Measurements from ENCODE around the gene PTGFR.

The PTGFR gene

DNA sequence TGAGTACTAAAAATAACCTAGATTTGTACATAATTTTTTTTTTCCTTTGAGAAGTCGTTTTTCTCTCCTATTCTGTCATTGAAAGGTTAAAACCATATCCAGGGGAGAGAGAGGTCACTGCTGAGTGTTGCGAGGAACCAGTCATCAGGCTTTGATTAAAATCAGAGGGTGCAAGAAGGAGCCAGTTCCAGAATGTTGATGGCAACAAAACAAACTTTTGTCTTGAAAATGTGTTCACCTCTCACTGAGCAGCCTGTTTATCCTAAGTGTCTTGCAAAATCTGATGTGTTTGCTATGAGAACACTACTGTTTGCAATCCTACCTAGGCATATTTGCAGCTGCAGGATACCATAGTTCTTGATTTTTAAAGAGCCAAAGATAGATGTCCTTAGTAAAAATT is 25.9 kb downstream of the PTGFR start:
- H3K4me3 ChIP-seq (replicated peaks; ENCODE audit: low read depth, low read length) = no peak overlapping the region
- no peak for DNase-seq (ENCODE audit: low read depth)
- no peak for TF ChIP-seq CTCF (IDR thresholded peaks at IDR 0.05; ENCODE audit: low read length, missing control alignments)

- TF ChIP-seq CTCF (IDR thresholded peaks at IDR 0.05; ENCODE audit: low read length, missing control alignments) = no peak
- no peak for DNase-seq (ENCODE audit: low read depth)
Measured at GRCh38 chr1:78519446-78519845, 28.7 kb downstream of the PTGFR start.

GRCh38 chr1:78520216-78520615 is 29.4 kb downstream of the PTGFR start:
- DNase-seq (ENCODE audit: low read depth) = no peak
- H3K4me3 ChIP-seq (replicated peaks; ENCODE audit: low read depth, low read length) = no peak overlapping the region
- TF ChIP-seq CTCF (IDR thresholded peaks at IDR 0.05; ENCODE audit: low read length, missing control alignments) = no peak

More at GRCh38 chr1:78519446-78519845, 28.7 kb downstream of the PTGFR start:
- no peak overlapping the region for H3K4me3 ChIP-seq (replicated peaks; ENCODE audit: low read depth, low read length)

DNA sequence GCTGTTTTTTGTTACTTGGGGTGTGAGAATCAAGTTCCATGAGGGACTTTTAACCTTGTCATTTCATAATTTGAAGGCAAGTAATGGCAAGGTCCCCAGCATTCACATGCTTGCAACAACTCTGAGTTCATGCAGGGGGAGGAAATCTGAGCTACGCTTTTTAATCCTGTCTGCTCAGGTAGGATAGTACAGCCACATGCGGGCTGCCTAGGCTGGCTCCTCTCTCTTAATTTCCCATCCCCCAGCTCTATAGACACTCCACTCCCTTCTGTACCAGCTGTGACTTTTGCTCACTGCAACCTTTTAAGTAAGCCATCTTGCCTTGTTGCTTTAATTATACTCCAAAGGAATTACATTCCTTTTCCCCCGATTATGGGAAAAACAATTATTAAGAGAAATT is 30.1 kb downstream of the PTGFR start:
- DNase-seq (ENCODE audit: low read depth) = no peak
- TF ChIP-seq CTCF (IDR thresholded peaks at IDR 0.05; ENCODE audit: low read length, missing control alignments) = no peak
- H3K4me3 ChIP-seq (replicated peaks; ENCODE audit: low read depth, low read length) = no peak overlapping the region

DNA sequence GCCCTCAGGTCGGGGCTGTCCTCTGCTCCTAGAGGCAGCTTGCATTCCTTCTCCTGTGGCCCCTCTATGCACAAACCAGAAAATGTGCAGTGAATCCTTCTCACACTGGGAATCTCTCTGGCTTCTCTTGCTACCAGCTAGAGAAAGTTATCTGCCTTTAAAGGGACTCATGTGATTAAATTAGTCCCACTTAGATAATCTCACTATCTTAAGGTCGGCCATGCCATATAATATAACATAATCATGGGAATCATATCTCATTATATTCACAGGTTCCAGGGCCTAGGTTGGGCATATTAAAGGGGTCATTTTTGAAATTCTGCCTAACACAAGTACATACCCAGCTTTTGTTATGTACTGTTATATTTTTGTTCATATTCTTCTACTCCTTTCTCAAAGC is 31.4 kb downstream of the PTGFR start:
- no peak for DNase-seq (ENCODE audit: low read depth)
- no peak overlapping the region for H3K4me3 ChIP-seq (replicated peaks; ENCODE audit: low read depth, low read length)
- no peak for TF ChIP-seq CTCF (IDR thresholded peaks at IDR 0.05; ENCODE audit: low read length, missing control alignments)

- no peak overlapping the region for H3K4me3 ChIP-seq (replicated peaks; ENCODE audit: low read depth, low read length)
- TF ChIP-seq CTCF (IDR thresholded peaks at IDR 0.05; ENCODE audit: low read length, missing control alignments) = no peak
- DNase-seq (ENCODE audit: low read depth) = no peak
Measured at GRCh38 chr1:78526496-78526895, 35.7 kb downstream of the PTGFR start.

DNA sequence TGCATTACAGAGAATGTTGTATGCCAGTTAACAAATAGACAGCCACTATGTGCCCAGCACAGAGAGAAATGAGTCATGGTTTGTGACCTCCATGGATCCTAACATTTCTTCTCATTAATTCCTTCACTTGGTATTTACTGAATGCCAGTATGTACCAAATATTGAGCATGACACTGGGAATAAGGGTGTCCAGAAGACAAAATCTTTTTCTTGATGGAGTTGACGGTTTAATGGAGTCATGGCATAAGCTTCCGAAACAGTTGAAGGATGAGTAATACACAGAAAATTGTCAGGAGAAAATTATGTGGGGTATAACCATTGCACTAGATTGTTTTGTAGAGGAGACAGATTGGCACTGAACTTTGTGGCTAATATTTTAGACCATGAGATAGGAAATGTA is 36.9 kb downstream of the PTGFR start:
- H3K4me3 ChIP-seq (replicated peaks; ENCODE audit: low read depth, low read length) = no peak overlapping the region
- DNase-seq (ENCODE audit: low read depth) = no peak
- no peak for TF ChIP-seq CTCF (IDR thresholded peaks at IDR 0.05; ENCODE audit: low read length, missing control alignments)
